Measurements from ENCODE around the gene PFKFB2.

PFKFB2 gene

DNA sequence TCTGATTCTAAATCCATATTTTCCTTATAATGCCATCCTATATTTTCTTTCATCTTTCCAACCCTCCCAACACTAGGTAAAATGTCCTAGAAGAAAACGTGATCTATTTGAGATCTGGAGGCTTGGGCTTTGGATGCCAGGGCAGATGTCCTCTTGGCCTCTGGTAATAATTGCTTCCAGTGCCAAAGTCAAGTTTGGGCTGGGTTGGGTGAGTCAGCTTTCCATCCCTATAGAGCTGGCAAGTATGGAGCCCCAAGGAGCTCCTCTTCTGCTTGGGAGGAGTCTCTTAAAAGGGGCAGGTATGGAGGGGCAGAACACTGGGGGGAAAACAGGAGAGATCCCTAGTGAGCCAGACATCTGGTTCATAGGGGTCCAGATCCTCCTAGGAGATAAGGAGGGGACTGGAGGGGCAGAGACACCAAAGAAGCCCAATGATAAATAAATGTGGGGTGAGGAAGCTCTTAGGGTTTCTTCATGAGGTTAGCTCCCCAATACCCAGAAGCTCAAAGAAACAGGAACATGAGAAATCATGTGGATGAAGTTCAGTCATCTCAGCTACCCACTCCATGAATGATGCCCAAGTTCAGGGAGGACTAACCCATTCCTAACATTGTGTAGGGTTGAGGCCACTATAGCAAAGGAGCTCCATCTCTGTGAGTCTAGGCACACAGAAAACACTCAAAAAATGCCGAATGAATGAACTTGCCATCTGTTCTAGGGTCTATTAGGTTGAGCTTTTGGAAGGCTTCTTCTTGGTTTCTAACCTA, 24.0 kb upstream of the PFKFB2 start:
- H3K27ac ChIP-seq = peak overlapping the region; percentile 95
- TF ChIP-seq, protein P1, sequence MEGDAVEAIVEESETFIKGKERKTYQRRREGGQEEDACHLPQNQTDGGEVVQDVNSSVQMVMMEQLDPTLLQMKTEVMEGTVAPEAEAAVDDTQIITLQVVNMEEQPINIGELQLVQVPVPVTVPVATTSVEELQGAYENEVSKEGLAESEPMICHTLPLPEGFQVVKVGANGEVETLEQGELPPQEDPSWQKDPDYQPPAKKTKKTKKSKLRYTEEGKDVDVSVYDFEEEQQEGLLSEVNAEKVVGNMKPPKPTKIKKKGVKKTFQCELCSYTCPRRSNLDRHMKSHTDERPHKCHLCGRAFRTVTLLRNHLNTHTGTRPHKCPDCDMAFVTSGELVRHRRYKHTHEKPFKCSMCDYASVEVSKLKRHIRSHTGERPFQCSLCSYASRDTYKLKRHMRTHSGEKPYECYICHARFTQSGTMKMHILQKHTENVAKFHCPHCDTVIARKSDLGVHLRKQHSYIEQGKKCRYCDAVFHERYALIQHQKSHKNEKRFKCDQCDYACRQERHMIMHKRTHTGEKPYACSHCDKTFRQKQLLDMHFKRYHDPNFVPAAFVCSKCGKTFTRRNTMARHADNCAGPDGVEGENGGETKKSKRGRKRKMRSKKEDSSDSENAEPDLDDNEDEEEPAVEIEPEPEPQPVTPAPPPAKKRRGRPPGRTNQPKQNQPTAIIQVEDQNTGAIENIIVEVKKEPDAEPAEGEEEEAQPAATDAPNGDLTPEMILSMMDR (conservative IDR thresholded peaks at IDR 0.05) = no peak
- TF ChIP-seq ZFX (IDR thresholded peaks at IDR 0.05) = no peak

DNA sequence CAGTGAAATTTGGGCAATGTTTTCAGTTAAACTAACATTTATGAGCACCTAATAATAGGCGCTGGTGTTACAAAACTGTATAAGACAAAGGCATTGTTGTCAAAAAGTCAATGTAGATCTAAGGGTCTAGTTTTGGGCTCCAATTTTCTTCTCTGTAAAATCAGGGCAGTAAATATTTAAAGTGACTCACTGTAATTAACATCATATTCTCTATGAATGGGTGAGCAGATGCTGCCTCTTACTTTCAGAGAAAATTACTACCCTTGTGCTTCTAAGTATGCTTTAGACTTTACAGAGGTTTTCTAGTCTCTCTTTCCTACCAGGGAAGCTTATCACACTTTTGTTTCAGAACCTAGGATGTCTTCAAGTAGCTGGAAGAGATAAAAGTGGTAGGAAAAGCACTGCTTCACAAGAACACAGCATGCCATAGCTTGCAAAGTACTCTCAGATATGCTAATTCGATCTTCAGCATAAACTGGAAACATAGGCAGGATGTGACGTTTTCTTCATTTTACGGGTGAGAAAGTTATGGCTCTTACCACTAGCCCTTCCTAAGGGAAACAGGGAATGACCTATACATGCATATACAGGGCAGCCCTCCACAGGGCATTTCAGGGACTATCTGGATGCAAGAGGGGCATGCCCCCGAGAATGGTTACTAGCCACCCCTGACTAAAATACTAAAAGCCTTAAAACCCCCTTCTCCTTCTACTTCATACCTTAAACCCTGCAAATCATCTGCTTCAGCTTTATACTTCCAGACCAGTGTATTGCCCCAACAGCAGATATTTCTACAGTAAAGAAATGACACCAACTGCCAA, 23.2 kb upstream of the PFKFB2 start:
- H3K27ac ChIP-seq = peak overlapping the region; percentile 97; the same call in 1 of the 2 replicates
- TF ChIP-seq ZFX (IDR thresholded peaks at IDR 0.05) = no peak
- TF ChIP-seq, protein P1 (conservative IDR thresholded peaks at IDR 0.05) = no peak

DNA sequence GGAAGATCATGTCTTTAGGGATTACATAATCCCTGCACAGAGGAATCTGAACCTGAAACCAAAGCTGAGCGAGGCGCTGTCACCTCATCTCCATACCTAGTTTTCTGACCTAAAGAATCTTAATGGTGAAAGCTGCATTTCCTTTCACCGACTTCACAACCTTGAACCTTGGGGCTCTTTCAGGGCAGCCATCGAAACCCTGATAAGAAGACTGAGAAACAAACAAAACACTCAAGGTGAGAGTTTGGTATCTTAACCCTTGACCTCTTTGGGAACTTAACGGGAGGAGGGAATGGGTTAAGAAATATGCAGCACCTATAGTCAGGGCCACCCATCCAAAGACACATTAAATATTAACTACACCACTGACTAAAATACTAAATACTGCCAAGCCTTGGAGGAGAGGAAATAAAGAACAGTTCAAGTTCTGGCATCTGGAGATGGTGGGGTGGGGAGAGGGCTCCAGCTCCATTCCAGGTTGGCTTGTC, 22.5 kb upstream of the PFKFB2 start:
- TF ChIP-seq, protein P1 (conservative IDR thresholded peaks at IDR 0.05) = no peak
- TF ChIP-seq ZFX (IDR thresholded peaks at IDR 0.05) = no peak
- peak overlapping the region; percentile 97 for H3K27ac ChIP-seq

DNA sequence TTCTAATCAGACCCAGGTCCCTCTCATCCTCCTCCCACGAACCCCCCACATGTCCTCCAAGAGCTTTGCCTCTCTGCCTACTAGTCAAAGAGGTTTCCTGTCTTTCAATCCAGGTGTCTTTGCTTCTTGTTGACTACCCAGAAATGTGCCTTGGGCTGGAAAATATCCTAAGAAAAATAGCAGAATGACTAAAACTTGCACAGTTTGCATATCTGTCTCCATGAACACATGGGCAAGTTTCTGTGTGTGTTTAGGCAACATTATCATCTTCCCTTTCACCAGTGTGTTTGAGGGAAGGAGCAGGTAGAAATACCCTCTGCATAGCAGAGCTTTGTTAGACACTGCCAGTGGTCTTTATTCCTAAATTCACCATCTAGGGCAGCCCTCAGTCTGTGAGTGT, 22.1 kb upstream of the PFKFB2 start:
- no peak for TF ChIP-seq ZFX (IDR thresholded peaks at IDR 0.05)
- TF ChIP-seq, protein P1 (conservative IDR thresholded peaks at IDR 0.05) = no peak
- peak overlapping the region; percentile 97 for H3K27ac ChIP-seq

DNA sequence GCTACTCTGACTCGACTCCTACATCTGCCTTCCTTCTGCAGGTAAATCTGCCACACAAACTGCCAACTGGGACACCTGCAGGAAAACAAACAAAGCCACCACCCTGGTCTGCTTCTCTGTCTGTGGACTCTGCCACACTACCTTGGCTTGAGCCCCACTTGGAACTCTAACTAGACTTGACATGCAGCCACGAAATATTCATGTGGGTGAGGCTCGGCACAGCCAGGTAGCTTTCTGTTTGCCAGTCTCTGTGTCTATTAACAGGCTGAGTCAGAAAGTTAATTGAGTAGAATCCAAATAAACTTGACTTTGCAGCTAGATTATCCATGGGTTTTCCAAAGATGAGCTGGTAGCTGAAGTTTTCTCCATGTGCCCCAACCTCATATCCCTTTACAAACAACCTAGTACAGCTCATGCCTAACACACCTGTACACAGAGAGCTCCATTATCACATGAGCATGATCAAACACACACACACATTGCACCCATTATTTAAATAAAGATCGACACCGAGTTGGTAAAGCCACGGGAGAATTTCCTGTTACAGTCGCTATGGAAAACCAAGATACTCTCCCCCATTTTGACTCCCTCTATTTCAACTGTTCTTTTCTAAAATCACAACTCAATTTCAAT, 21.3 kb upstream of the PFKFB2 start:
- TF ChIP-seq, protein P1 (conservative IDR thresholded peaks at IDR 0.05) = no peak
- H3K27ac ChIP-seq = peak overlapping the region; percentile 97

DNA sequence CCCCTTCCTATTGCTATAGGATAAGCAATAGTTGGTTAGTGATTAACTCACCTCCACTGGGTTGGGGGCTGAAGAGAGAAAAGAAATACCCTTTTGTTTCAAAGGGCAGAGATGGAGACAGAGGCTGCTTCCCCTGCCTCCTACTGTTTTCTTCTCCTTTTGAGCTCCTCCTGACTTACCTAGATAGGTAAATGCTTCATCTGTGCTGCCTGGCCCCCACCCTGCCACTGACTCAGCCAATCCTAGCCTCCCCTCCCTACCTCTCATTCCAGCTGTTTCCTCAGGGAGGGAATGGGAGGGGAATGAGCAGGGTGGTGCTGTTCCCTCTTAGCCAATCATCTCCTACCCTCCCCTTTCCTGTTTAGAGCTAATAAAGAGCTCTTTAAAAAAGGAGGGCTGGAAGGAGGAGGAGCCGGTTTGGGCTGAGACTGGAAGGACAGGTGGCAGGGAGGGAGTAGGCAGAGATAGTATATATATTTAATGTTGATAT, 20.5 kb upstream of the PFKFB2 start, which contains the start of gene C1orf116:
Gene C1orf116 (minus strand): TSS at position 229 of the 490 bp plus-strand sequence. CDS start 5,158 bp downstream, outside the sequence.
- TF ChIP-seq, protein P1 (conservative IDR thresholded peaks at IDR 0.05) = no peak
- TF ChIP-seq ZFX (IDR thresholded peaks at IDR 0.05) = no peak
- peak within 1 kb of the TSS; percentile 97 for H3K27ac ChIP-seq

Data from C4-2B (cell line).